ENCODE results near the gene KIF22. TPM values are rescaled to one million over a fixed set of nuclear protein-coding genes. Genes with fewer than 3 reads are reported as not detected.
"Not testable (repeated sequence)": the region's sequence is repeated elsewhere in the genome, so short reads cannot be mapped to it uniquely, and the experiment has no call there.

KIF22 gene
- total RNA-seq, 2 donors from 2014 or later, result 94.7 to 130 TPM

- no peak for TF ChIP-seq CTCF (conservative IDR thresholded peaks at IDR 0.05)
- Histone ChIP-seq H3K9ac (ENCODE audit: extremely low read depth, low read length, poor library complexity, severe bottlenecking) (peak overlapping the region; percentile 86), H3K4me3 (ENCODE audit: low read length) (peak overlapping the region; percentile 97), H3K4me1 (ENCODE audit: control insufficient read depth, insufficient read depth, low read length) (no peaks in the 10 kb centered on the region), H3K27me3 (ENCODE audit: control insufficient read depth, insufficient read depth, low read length, poor library complexity, severe bottlenecking) (no peaks in the 10 kb centered on the region), H3K36me3 (ENCODE audit: control insufficient read depth, insufficient read depth, low read length) (peaks cover 15% of the 10 kb centered on the region), H3K27ac (ENCODE audit: low read depth, low read length) (peak overlapping the region; percentile 59), H3K9me3 (ENCODE audit: control insufficient read depth, low read length) (no peaks in the 10 kb centered on the region)
- Mint-ChIP-seq H3K36me3 (ENCODE audit: low read depth) (peaks cover 19% of the 10 kb centered on the region), H3K9me3 (no peaks in the 10 kb centered on the region), H3K4me3 (peak overlapping the region; percentile 99), H3K27me3 (ENCODE audit: insufficient read depth) (peaks cover 3% of the 10 kb centered on the region), H3K4me1 (peaks cover 17% of the 10 kb centered on the region), H3K27ac (peak overlapping the region; percentile 99)
- 3% methylated on average over 18 to 31 of the region's 31 CpGs for WGBS, 2 experiments (ENCODE audit: insufficient coverage in 1 of 2, insufficient read length in 1 of 2)
- no peak for DNase-seq
Observed at GRCh38 chr16:29790949-29791844, 646 bp downstream of the KIF22 start.

- Mint-ChIP-seq H3K36me3 (ENCODE audit: low read depth) (peaks cover 28% of the 10 kb centered on the region), H3K4me3 (peak overlapping the region; percentile 99), H3K9me3 (no peaks in the 10 kb centered on the region), H3K27me3 (ENCODE audit: insufficient read depth) (peaks cover 3% of the 10 kb centered on the region), H3K4me1 (peaks cover 17% of the 10 kb centered on the region), H3K27ac (no peak overlapping the region)
- DNase-seq, result no peak
- Histone ChIP-seq H3K9ac (ENCODE audit: extremely low read depth, low read length, poor library complexity, severe bottlenecking) (no peak overlapping the region), H3K4me3 (ENCODE audit: low read length) (peak overlapping the region; percentile 97), H3K9me3 (ENCODE audit: control insufficient read depth, low read length) (no peaks in the 10 kb centered on the region), H3K27ac (ENCODE audit: low read depth, low read length) (no peak overlapping the region), H3K4me1 (ENCODE audit: control insufficient read depth, insufficient read depth, low read length) (no peaks in the 10 kb centered on the region), H3K36me3 (ENCODE audit: control insufficient read depth, insufficient read depth, low read length) (peaks cover 23% of the 10 kb centered on the region), H3K27me3 (ENCODE audit: control insufficient read depth, insufficient read depth, low read length, poor library complexity, severe bottlenecking) (no peaks in the 10 kb centered on the region)
- no peak for TF ChIP-seq CTCF (conservative IDR thresholded peaks at IDR 0.05)
- 84 to 88% methylated on average over 8 to 9 of the region's 9 CpGs for WGBS, 2 experiments (ENCODE audit: insufficient coverage in 1 of 2, insufficient read length in 1 of 2)
Observed at GRCh38 chr16:29791845-29792807, 1.6 kb downstream of the KIF22 start.

GRCh38 chr16:29793153-29793552 is 2.6 kb downstream of the KIF22 start:
- Mint-ChIP-seq H3K4me1 (peaks cover 17% of the 10 kb centered on the region), H3K36me3 (ENCODE audit: low read depth) (peaks cover 38% of the 10 kb centered on the region)
- not testable (repeated sequence) for H3K27ac ChIP-seq (ENCODE audit: low read depth, low read length); H3K27ac Mint-ChIP-seq; H3K4me3 Mint-ChIP-seq; H3K27me3 Mint-ChIP-seq (ENCODE audit: insufficient read depth); H3K27me3 ChIP-seq (ENCODE audit: control insufficient read depth, insufficient read depth, low read length, poor library complexity, severe bottlenecking); H3K4me1 ChIP-seq (ENCODE audit: control insufficient read depth, insufficient read depth, low read length); H3K4me3 ChIP-seq (ENCODE audit: low read length); H3K9me3 Mint-ChIP-seq; H3K9me3 ChIP-seq (ENCODE audit: control insufficient read depth, low read length); H3K9ac ChIP-seq (ENCODE audit: extremely low read depth, low read length, poor library complexity, severe bottlenecking); DNase-seq
- 95 to 96% methylated on average over 18 of the region's 18 CpGs for WGBS, 2 experiments (ENCODE audit: insufficient coverage in 1 of 2, insufficient read length in 1 of 2)
- H3K36me3 ChIP-seq (ENCODE audit: control insufficient read depth, insufficient read depth, low read length), result peaks cover 34% of the 10 kb centered on the region
